ENCODE results near the gene FOXD3.
A peak's percentile ranks its signal among the peaks of the same experiment; 100 is the strongest.

GRCh38 chr1:63367215-63368103, 45.1 kb downstream of the FOXD3 start, which contains the start of gene ALG6:
- TF ChIP-seq, protein P1, sequence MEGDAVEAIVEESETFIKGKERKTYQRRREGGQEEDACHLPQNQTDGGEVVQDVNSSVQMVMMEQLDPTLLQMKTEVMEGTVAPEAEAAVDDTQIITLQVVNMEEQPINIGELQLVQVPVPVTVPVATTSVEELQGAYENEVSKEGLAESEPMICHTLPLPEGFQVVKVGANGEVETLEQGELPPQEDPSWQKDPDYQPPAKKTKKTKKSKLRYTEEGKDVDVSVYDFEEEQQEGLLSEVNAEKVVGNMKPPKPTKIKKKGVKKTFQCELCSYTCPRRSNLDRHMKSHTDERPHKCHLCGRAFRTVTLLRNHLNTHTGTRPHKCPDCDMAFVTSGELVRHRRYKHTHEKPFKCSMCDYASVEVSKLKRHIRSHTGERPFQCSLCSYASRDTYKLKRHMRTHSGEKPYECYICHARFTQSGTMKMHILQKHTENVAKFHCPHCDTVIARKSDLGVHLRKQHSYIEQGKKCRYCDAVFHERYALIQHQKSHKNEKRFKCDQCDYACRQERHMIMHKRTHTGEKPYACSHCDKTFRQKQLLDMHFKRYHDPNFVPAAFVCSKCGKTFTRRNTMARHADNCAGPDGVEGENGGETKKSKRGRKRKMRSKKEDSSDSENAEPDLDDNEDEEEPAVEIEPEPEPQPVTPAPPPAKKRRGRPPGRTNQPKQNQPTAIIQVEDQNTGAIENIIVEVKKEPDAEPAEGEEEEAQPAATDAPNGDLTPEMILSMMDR (IDR thresholded peaks at IDR 0.05), result no peak
- TF ChIP-seq POLR2A (IDR thresholded peaks at IDR 0.05), result peak in 1 of 2 donors; percentile 34
- no peak for TF ChIP-seq POLR2AphosphoS5 (IDR thresholded peaks at IDR 0.05)
